H1 (cell line): ENCODE results near the gene ACO1. TPM values are rescaled to one million over a fixed set of nuclear protein-coding genes. Genes with fewer than 3 reads are reported as not detected.

Experiments
- CTCF ChIA-PET: fragments of 300-600 bp; sonication (Branson Sonifier 250); formaldehyde crosslinking; loops from one replicate; lab custom pipeline; 2021; ENCODE audit not compliant: partially characterized antibody; lab: Charles Lee
- POLR2A ChIA-PET: fragments of 300-600 bp; sonication (Branson Sonifier 250); formaldehyde crosslinking; loops from one replicate; lab custom pipeline; 2021; ENCODE audit warnings: inconsistent platforms; ENCODE audit not compliant: partially characterized antibody; lab: Charles Lee
- DNase-seq, 2 experiments: peaks; one replicate each; pipeline versions ENCODE4 v3.0.0 to v3.0.0-alpha.2; 2010 to 2022; ENCODE audit warnings: low spot score in 2 of 2, low read depth in 1 of 2, mixed read lengths in 1 of 2
- FAIRE-seq: peaks from 2 replicates; lab custom pipeline; 2011; peaks lifted over from hg19 to GRCh38; lab: Jason Lieb, UNC
- H2AFZ ChIP-seq: 2 replicates; pipeline ENCODE4 v1.8.1; 2012; ENCODE audit warnings: low read length, inconsistent platforms
- H2AK5ac ChIP-seq: 2 replicates; pipeline ENCODE4 v1.6.1; 2013; ENCODE audit warnings: low read depth, low read length
- H2BK120ac ChIP-seq: replicated peaks from 2 replicates; pipeline ENCODE3; 2013; ENCODE audit warnings: low read depth, low read length, inconsistent platforms
- H2BK12ac ChIP-seq: 2 replicates; pipeline ENCODE4 v1.6.1; 2013; ENCODE audit warnings: low read depth, low read length
- H2BK15ac ChIP-seq: 2 replicates; pipeline ENCODE4 v1.6.1; 2013; ENCODE audit warnings: low read length
- H2BK20ac ChIP-seq: 2 replicates; pipeline ENCODE4 v1.6.1; 2013; ENCODE audit warnings: low read length
- H2BK5ac ChIP-seq: 2 replicates; pipeline ENCODE4 v1.6.1; 2013; ENCODE audit warnings: low read depth, low read length
- H3K14ac ChIP-seq: 2 replicates; pipeline ENCODE4 v1.6.1; 2013; ENCODE audit warnings: inconsistent platforms; ENCODE audit not compliant: insufficient read length
- H3K18ac ChIP-seq: 2 replicates; pipeline ENCODE4 v1.6.1; 2013; ENCODE audit warnings: low read length; ENCODE audit errors: extremely low read depth
- H3K23ac ChIP-seq: 2 replicates; pipeline ENCODE4 v1.6.1; 2013; ENCODE audit warnings: inconsistent platforms; ENCODE audit not compliant: insufficient read length
- H3K23me2 ChIP-seq: 2 replicates; pipeline ENCODE4 v1.6.1; 2013; ENCODE audit warnings: low read depth, low read length
- H3K27ac ChIP-seq: 2 replicates; pipeline ENCODE4 v1.6.1; 2011; ENCODE audit warnings: low read depth, low read length, inconsistent platforms
- H3K27me3 ChIP-seq, 4 experiments: replicated peaks in 1 of 4; 1 replicate in 1 of 4; 2 replicates in 3 of 4; pipeline versions ENCODE4 v1.6.1 to v1.8.1; 2011 to 2013; ENCODE audit warnings: low read length in 3 of 4, mild to moderate bottlenecking in 3 of 4, inconsistent platforms in 2 of 4, mixed read lengths in 2 of 4, moderate library complexity in 1 of 4; ENCODE audit not compliant: control insufficient read depth in 3 of 4, insufficient read depth in 3 of 4; ENCODE audit errors: extremely low read depth in 1 of 4
- H3K36me3 ChIP-seq, 4 experiments: 2 replicates each; pipeline versions ENCODE4 v1.6.1 to v1.8.1; 2011 to 2013; ENCODE audit warnings: mild to moderate bottlenecking in 4 of 4, low read length in 3 of 4, moderate library complexity in 2 of 4, control low read depth in 1 of 4, inconsistent platforms in 1 of 4; ENCODE audit not compliant: insufficient read depth in 4 of 4, control insufficient read depth in 2 of 4
- H3K4ac ChIP-seq: replicated peaks from 2 replicates; pipeline ENCODE3; 2013; ENCODE audit warnings: low read length, low read depth, mixed read lengths, inconsistent platforms; ENCODE audit not compliant: insufficient read length
- H3K4me1 ChIP-seq, 4 experiments: replicated peaks in 1 of 4; 1 replicate in 1 of 4; 2 replicates in 3 of 4; pipeline versions ENCODE4 v1.6.1 to v1.8.1; 2011 to 2013; ENCODE audit warnings: low read length in 3 of 4, inconsistent platforms in 2 of 4, mixed read lengths in 1 of 4; ENCODE audit not compliant: insufficient read depth in 4 of 4, control insufficient read depth in 3 of 4
- H3K4me2 ChIP-seq, 2 experiments: 2 replicates each; pipeline versions ENCODE4 v1.6.1 to v1.8.1; 2011 to 2013; ENCODE audit warnings: low read depth in 2 of 2, low read length in 2 of 2, control low read depth in 1 of 2, inconsistent platforms in 1 of 2, mild to moderate bottlenecking in 1 of 2; ENCODE audit not compliant: insufficient read depth in 1 of 2
- H3K4me3 ChIP-seq, 4 experiments: fragments of 200-600, 300-600 bp in 1 of 4; sonication (generic), shearing (Covaris generic), sonication (Bioruptor Twin) in 1 of 4; 2 replicates each; pipeline versions ENCODE4 v1.5.1 to v1.8.1; 2011 to 2016; ENCODE audit warnings: low read length in 4 of 4, low read depth in 3 of 4, control low read depth in 2 of 4, inconsistent platforms in 2 of 4, mild to moderate bottlenecking in 2 of 4, mixed read lengths in 1 of 4, moderate library complexity in 1 of 4; ENCODE audit not compliant: insufficient read depth in 2 of 4; ENCODE audit errors: extremely low read depth in 1 of 4
- H3K56ac ChIP-seq: replicated peaks from 2 replicates; pipeline ENCODE3; 2013; ENCODE audit warnings: low read depth, mild to moderate bottlenecking, mixed read lengths, low read length, inconsistent platforms; ENCODE audit not compliant: insufficient read length
- H3K79me1 ChIP-seq: 2 replicates; pipeline ENCODE4 v1.6.1; 2013; ENCODE audit warnings: low read depth, low read length, control low read depth
- H3K79me2 ChIP-seq, 2 experiments: 2 replicates each; pipeline versions ENCODE4 v1.6.1 to v1.8.1; 2012 to 2013; ENCODE audit warnings: low read length in 2 of 2, mild to moderate bottlenecking in 2 of 2, inconsistent platforms in 1 of 2; ENCODE audit not compliant: insufficient read depth in 2 of 2, control insufficient read depth in 1 of 2
- H3K9ac ChIP-seq, 4 experiments: replicated peaks in 1 of 4; 1 replicate in 1 of 4; 2 replicates in 3 of 4; pipeline versions ENCODE4 v1.6.1 to v1.8.1; 2011 to 2013; ENCODE audit warnings: low read depth in 3 of 4, low read length in 3 of 4, control low read depth in 2 of 4, mild to moderate bottlenecking in 2 of 4, moderate library complexity in 2 of 4, inconsistent platforms in 1 of 4; ENCODE audit errors: extremely low read depth in 1 of 4
- H3K9me3 ChIP-seq, 2 experiments: 2 replicates each; pipeline versions ENCODE4 v1.6.1 to v1.8.1; 2012 to 2013; ENCODE audit warnings: mild to moderate bottlenecking in 2 of 2, moderate library complexity in 2 of 2, control low read depth in 1 of 2, inconsistent platforms in 1 of 2, low read depth in 1 of 2, low read length in 1 of 2, mixed read lengths in 1 of 2; ENCODE audit not compliant: insufficient read depth in 2 of 2
- H4K20me1 ChIP-seq, 2 experiments: replicated peaks in 1 of 2; 2 replicates each; pipeline versions ENCODE3 to v1.8.1; 2011 to 2013; ENCODE audit warnings: inconsistent platforms in 2 of 2, low read length in 2 of 2, mild to moderate bottlenecking in 1 of 2; ENCODE audit not compliant: insufficient read depth in 2 of 2, control insufficient read depth in 1 of 2
- H4K5ac ChIP-seq: 2 replicates; pipeline ENCODE4 v1.6.1; 2013; ENCODE audit warnings: low read length, low read depth, mixed read lengths, inconsistent platforms; ENCODE audit not compliant: insufficient read length
- H4K8ac ChIP-seq: 2 replicates; pipeline ENCODE4 v1.8.0; 2013; ENCODE audit warnings: mild to moderate bottlenecking, moderate library complexity, low read length, inconsistent platforms; ENCODE audit not compliant: insufficient read depth; ENCODE audit errors: extremely low read depth
- H4K91ac ChIP-seq: replicated peaks from 2 replicates; pipeline ENCODE3; 2013; ENCODE audit warnings: low read length, mixed read lengths, inconsistent platforms; ENCODE audit not compliant: insufficient read length
- RAD21 ChIP-seq, 2 experiments: IDR thresholded peaks in 1 of 2; conservative IDR thresholded peaks in 1 of 2; 2 replicates each; pipeline ENCODE4 v1.6.1; 2011; ENCODE audit warnings: low read depth in 2 of 2, low read length in 2 of 2, improper control_type of control experiment in 1 of 2, inconsistent platforms in 1 of 2, mild to moderate bottlenecking in 1 of 2, moderate library complexity in 1 of 2
- SAP30 ChIP-seq: fragments of 300-600 bp; sonication (generic); IDR thresholded peaks from 2 replicates; pipeline ENCODE4 v1.7.1; 2012; ENCODE audit warnings: low read length, moderate library complexity, mild to moderate bottlenecking, inconsistent platforms; ENCODE audit not compliant: insufficient read depth, insufficient replicate concordance
- polyA plus RNA-seq, 7 experiments: library from polyadenylated mRNA; depleted of rRNA in 3 of 7; stranded (reverse) in 5 of 7; unstranded in 2 of 7; fragments of >200 nt in 5 of 7; fragments of 200-250 nt in 2 of 7; gene quantifications; 1 replicate in 5 of 7; 2 replicates in 1 of 7; 4 replicates in 1 of 7; pipeline versions ENCODE4 v1.2.1 to v1.2.3, GENCODE V29; 2011 to 2013; ENCODE audit warnings: missing spikeins in 2 of 7, mixed read lengths in 2 of 7
- total RNA-seq: library from RNA; stranded (reverse); fragmentation: NEBNext Ultra II Directional; extraction: Animal tissue kit (Norgen Biotek cat#: 25700); gene quantifications from 2 replicates; pipeline ENCODE4 v1.2.1, GENCODE V29; 2021
- TF ChIP-seq, protein P1 (sequence below), 3 experiments: IDR thresholded peaks; 1 replicate in 2 of 3; 2 replicates in 1 of 3; pipeline versions ENCODE4 v1.5.1 to v1.6.1; 2011; ENCODE audit warnings: low read length in 3 of 3, mild to moderate bottlenecking in 3 of 3, inconsistent platforms in 2 of 3, low read depth in 1 of 3, moderate library complexity in 1 of 3; ENCODE audit not compliant: insufficient read depth in 1 of 3; ENCODE audit errors: control extremely low read depth in 1 of 3

ACO1 gene
- total and polyA plus RNA-seq, 2 of the 8 experiments (the other 6 are each of a cell fraction or from before 2014, with no cell fraction given), result 39.3 to 49.8 TPM

DNA sequence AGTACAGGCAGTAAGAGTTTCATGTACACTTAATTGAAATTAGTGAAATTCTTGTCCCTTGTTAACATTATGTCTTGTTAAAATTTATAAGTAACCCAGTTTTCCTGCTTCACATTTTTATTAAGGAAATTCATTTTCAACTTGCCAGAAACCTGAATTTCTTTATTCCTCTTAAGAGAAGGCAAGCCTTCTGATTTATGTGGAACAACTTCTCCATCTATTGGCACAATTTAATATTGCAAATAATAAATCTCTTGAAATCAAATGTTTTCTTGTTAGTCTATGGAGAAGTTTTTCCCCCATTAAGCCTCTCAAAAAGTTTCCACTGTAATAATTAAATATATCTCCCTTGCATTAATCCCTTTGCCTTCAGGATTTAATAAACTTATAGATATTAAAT lies 33.8 kb upstream of the ACO1 start:
- no peak for DNase-seq
- Histone ChIP-seq H3K27me3 (no peaks in the 10 kb centered on the region), H2BK20ac (no peak overlapping the region), H3K23ac (no peak overlapping the region), H3K4me2 (no peak overlapping the region), H3K79me2 (no peaks in the 10 kb centered on the region), H3K36me3 (no peaks in the 10 kb centered on the region), H3K18ac (no peak overlapping the region), H3K79me1 (no peaks in the 10 kb centered on the region), H4K8ac (no peak overlapping the region), H4K5ac (no peak overlapping the region), H3K4me1 (peaks cover 0 to 11% (median 2%) of the 10 kb centered on the region in 4 experiments; a peak in 4 of 7 replicates), H2BK12ac (no peak overlapping the region), H3K27ac (no peak overlapping the region), H2BK120ac (no peak overlapping the region), H3K14ac (no peak overlapping the region), H3K9me3 (no peaks in the 10 kb centered on the region), H3K4me3 (no peak overlapping the region), H3K4ac (no peak overlapping the region), H2AK5ac (no peak overlapping the region), H3K56ac (no peak overlapping the region), H4K91ac (no peak overlapping the region), H2BK15ac (no peak overlapping the region), H2BK5ac (no peak overlapping the region), H3K23me2 (no peaks in the 10 kb centered on the region), H4K20me1 (no peaks in the 10 kb centered on the region), H3K9ac (no peak overlapping the region), H2AFZ (no peak overlapping the region)
- ChIA-PET CTCF (interaction anchor here (0.7 to 3.5 kb wide), 12 partner anchors 10 to 310 kb away, joined by 3 to 25 read pairs (median 4); partner anchors contain the start of gene RIGI), POLR2A (no interaction called here)
- TF ChIP-seq SAP30, result no peak
- TF ChIP-seq RAD21 (IDR thresholded peaks at IDR 0.05 in 1 of 2, conservative IDR thresholded peaks at IDR 0.05 in 1 of 2; ENCODE audit: low read depth in 2 of 2, low read length in 2 of 2), result peak in 1 of 2 experiments; percentile 67; a peak in 3 of 4 replicates
- TF ChIP-seq, protein P1, sequence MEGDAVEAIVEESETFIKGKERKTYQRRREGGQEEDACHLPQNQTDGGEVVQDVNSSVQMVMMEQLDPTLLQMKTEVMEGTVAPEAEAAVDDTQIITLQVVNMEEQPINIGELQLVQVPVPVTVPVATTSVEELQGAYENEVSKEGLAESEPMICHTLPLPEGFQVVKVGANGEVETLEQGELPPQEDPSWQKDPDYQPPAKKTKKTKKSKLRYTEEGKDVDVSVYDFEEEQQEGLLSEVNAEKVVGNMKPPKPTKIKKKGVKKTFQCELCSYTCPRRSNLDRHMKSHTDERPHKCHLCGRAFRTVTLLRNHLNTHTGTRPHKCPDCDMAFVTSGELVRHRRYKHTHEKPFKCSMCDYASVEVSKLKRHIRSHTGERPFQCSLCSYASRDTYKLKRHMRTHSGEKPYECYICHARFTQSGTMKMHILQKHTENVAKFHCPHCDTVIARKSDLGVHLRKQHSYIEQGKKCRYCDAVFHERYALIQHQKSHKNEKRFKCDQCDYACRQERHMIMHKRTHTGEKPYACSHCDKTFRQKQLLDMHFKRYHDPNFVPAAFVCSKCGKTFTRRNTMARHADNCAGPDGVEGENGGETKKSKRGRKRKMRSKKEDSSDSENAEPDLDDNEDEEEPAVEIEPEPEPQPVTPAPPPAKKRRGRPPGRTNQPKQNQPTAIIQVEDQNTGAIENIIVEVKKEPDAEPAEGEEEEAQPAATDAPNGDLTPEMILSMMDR (IDR thresholded peaks at IDR 0.05; ENCODE audit: control extremely low read depth in 1 of 3, insufficient read depth in 1 of 3, low read depth in 1 of 3, low read length in 3 of 3), result peak in 1 of 3 experiments; percentile 3; a peak in 1 of 4 replicates
- no peak for FAIRE-seq
